ENCODE measurements around the gene DRGX. TPM values are rescaled to one million over a fixed set of nuclear protein-coding genes. Genes with fewer than 3 reads are reported as not detected.

DRGX gene
- total RNA-seq, 4 donors from 2014 or later = not detected

DNA sequence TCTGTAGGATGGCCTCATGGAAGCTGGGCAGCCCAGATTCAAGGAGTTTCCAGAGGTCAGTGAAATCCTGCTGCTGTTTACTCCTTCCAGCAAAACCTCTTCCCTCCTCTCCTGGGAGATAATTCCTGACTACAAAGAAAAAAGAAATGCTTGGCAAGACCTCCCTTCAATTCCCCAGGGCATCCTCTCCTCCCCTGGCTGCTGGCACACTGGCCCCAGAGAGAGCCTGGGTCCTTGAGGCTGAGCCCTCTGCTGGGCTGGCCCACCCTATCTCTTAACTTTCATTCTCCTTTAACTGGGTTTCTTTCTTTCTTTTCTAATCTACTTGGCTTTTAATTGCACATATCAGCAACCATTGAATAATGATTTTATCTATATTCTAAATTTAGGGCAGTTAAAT lies 7.7 kb downstream of the DRGX start:
- no peak overlapping the region for H3K27ac ChIP-seq (replicated peaks in 1 of 4)
- no peaks in the 10 kb centered on the region for H3K36me3 ChIP-seq
- H3K9me3 ChIP-seq = no peaks in the 10 kb centered on the region
- H3K4me1 ChIP-seq = no peaks in the 10 kb centered on the region
- H3K4me3 ChIP-seq = no peak overlapping the region
- intact Hi-C loops (cut with DNase I) = no loop called here
- H3K27me3 ChIP-seq = peaks cover 0 to 76% (median 2%) of the 10 kb centered on the region in 4 donors
- TF ChIP-seq POLR2A (IDR thresholded peaks at IDR 0.05; ENCODE audit: low read depth) (no peak), EP300 (IDR thresholded peaks at IDR 0.05) (no peak)
- TF ChIP-seq, protein P1, sequence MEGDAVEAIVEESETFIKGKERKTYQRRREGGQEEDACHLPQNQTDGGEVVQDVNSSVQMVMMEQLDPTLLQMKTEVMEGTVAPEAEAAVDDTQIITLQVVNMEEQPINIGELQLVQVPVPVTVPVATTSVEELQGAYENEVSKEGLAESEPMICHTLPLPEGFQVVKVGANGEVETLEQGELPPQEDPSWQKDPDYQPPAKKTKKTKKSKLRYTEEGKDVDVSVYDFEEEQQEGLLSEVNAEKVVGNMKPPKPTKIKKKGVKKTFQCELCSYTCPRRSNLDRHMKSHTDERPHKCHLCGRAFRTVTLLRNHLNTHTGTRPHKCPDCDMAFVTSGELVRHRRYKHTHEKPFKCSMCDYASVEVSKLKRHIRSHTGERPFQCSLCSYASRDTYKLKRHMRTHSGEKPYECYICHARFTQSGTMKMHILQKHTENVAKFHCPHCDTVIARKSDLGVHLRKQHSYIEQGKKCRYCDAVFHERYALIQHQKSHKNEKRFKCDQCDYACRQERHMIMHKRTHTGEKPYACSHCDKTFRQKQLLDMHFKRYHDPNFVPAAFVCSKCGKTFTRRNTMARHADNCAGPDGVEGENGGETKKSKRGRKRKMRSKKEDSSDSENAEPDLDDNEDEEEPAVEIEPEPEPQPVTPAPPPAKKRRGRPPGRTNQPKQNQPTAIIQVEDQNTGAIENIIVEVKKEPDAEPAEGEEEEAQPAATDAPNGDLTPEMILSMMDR (IDR thresholded peaks at IDR 0.05) = no peak
- DNase-seq (ENCODE audit: extremely low spot score) = no peak

- Histone ChIP-seq H3K4me1 (no peaks in the 10 kb centered on the region), H3K27me3 (peaks cover 0 to 75% (median 0%) of the 10 kb centered on the region in 4 donors), H3K27ac (replicated peaks in 1 of 4) (no peak overlapping the region), H3K36me3 (no peaks in the 10 kb centered on the region), H3K9me3 (no peaks in the 10 kb centered on the region), H3K4me3 (no peak overlapping the region)
- TF ChIP-seq, protein P1 (IDR thresholded peaks at IDR 0.05) = no peak
- WGBS = 87% methylated on average over 8 of the region's 8 CpGs
- DNase-seq (ENCODE audit: extremely low spot score) = no peak
- intact Hi-C loops (cut with DNase I) = no loop called here
These were observed 8.8 kb downstream of the DRGX start for GRCh38 chr10:49387071-49387470.

GRCh38 chr10:49385939-49386922 lies 9.7 kb downstream of the DRGX start:
- 70% methylated on average over 7 of the region's 22 CpGs for WGBS
- H3K27me3 ChIP-seq = peaks cover 0 to 74% (median 0%) of the 10 kb centered on the region in 4 donors

DNA sequence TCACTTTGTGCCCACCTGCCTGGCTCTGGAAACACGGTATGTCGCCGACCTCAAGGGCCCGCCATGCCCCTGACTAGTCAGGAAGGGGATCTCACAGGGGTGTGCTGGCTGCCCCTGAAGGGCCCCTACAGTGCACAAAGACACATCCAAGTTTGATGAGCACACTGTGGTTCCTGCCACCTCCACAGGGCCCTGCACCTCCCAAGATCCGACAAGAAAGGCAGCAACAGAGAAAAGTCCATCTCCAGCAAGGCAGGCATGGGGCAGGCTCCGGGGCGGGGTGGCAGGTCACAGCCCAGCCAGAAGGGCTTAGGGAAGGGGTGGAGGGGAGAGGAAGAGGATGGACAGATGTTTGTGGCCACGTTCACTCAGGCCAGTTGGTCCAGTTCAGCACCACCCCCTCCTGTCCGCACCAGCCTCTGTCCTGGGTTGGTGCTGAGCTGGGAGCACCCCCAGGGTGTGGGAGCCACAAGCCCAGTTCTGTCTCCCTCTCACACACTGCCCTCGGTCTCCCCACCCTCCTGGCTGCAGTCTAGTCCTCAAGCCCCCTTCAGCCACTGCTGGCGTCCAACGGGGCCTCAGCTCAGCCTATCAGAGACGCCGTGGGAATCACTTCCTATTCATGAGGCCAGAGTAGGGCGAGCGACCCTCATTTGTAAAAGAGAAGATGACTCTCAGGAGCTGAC lies 11.5 kb downstream of the DRGX start:
- intact Hi-C loops (cut with DNase I) = no loop called here
- no peak overlapping the region for H3K27ac ChIP-seq (replicated peaks in 1 of 4)
- peaks cover 0 to 63% (median 0%) of the 10 kb centered on the region in 4 donors for H3K27me3 ChIP-seq
- H3K4me1 ChIP-seq = no peaks in the 10 kb centered on the region
- H3K9me3 ChIP-seq = no peaks in the 10 kb centered on the region
- no peak for DNase-seq (ENCODE audit: extremely low spot score)
- 67% methylated on average over 15 of the region's 16 CpGs for WGBS
- TF ChIP-seq POLR2AphosphoS5 (IDR thresholded peaks at IDR 0.05) (no peak), POLR2A (IDR thresholded peaks at IDR 0.05; ENCODE audit: low read depth) (no peak), EP300 (IDR thresholded peaks at IDR 0.05) (no peak)
- TF ChIP-seq, protein P1 (IDR thresholded peaks at IDR 0.05) = no peak
- H3K36me3 ChIP-seq = no peaks in the 10 kb centered on the region
- H3K4me3 ChIP-seq = no peak overlapping the region

More at GRCh38 chr10:49385939-49386922, 9.7 kb downstream of the DRGX start:
- Histone ChIP-seq H3K36me3 (no peaks in the 10 kb centered on the region), H3K4me3 (no peak overlapping the region), H3K27ac (replicated peaks in 1 of 4) (no peak overlapping the region), H3K9me3 (no peaks in the 10 kb centered on the region), H3K4me1 (no peaks in the 10 kb centered on the region)
- no peak for DNase-seq (ENCODE audit: extremely low spot score)
- intact Hi-C loops (cut with DNase I) = no loop called here
- TF ChIP-seq EP300 (IDR thresholded peaks at IDR 0.05) (no peak), POLR2A (IDR thresholded peaks at IDR 0.05; ENCODE audit: low read depth) (no peak), POLR2AphosphoS5 (IDR thresholded peaks at IDR 0.05) (no peak)

DNA sequence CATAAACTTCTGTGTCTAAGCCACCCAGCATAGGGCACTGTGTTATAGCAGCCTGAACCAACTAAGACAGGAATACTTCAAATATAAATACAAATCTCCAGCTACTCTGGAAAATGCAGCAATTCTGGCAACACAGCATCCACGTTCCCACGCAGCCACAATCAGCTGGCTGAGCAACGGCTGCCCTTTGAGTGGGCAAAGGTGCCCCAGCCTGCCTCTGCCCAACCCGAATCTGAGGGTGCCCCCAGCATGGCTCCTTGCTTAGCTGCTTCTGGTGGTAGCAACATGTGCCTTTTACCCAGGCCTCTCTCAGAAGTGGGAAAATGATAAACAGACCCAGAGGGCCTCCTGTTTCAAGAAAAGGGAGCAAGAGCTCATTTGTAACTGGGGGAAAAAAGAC lies 12.0 kb downstream of the DRGX start:
- no CpG with 5 or more reads among the region's 4 CpGs for WGBS
- TF ChIP-seq, protein P1 (IDR thresholded peaks at IDR 0.05) = no peak
- TF ChIP-seq EP300 (IDR thresholded peaks at IDR 0.05) = no peak
- intact Hi-C loops (cut with DNase I) = no loop called here

More for the DNA sequence above, 12.0 kb downstream of the DRGX start:
- DNase-seq (ENCODE audit: extremely low spot score) = no peak
- Histone ChIP-seq H3K36me3 (no peaks in the 10 kb centered on the region), H3K4me1 (no peaks in the 10 kb centered on the region), H3K9me3 (no peaks in the 10 kb centered on the region), H3K27ac (replicated peaks in 1 of 4) (no peak overlapping the region), H3K4me3 (no peak overlapping the region), H3K27me3 (peaks cover 0 to 58% (median 0%) of the 10 kb centered on the region in 4 donors)

Measured in esophagus muscularis mucosa (tissue), 4 donors.